DMS53 (cell line): ENCODE measurements around the gene SLC26A4.
A peak's percentile ranks its signal among the peaks of the same experiment; 100 is the strongest.

Experiments used
- DNase-seq: peaks from one replicate; lab custom pipeline; 2025; lab: John Stamatoyannopoulos, UW

Gene SLC26A4

DNA sequence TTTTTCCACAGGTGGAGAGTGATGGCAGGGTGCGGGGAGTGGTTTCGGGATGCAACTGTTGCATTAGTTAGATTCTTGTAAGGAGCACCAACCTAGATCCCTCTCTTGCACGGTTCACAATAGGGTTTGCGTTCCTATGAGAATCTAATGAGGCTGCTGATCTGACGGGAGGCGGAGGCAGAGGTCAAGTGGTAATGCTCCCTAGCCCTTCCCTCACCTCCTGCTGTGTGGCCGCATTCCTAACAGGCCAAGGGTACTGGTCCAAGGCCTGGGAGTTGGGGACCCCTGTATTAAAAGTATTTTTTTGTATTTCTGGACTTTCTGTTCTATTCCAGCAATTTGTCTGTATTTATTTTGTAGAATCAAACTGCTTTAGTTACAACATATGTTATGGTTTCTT, 90.5 kb downstream of the SLC26A4 start:
- no peak for DNase-seq

DNA sequence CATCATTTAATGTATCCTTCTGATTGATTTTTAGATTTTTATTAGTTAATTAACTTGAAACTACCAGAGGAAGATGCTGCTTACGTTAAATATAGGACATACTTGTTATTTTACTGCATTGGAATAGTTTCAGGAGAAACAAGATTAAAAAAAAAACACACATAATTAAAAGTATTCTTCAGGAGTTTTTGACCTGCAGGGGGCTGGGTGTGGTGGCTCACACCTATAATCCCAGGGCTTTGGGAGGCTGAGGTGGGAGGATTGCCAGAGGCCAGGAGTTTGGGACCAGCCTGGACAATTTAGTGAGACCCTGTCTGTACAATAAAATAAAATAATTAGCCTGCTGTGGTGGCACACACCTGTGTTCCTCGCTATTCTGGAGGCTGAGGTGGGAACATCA, 94.0 kb downstream of the SLC26A4 start:
- DNase-seq, result peak; percentile 15

DNA sequence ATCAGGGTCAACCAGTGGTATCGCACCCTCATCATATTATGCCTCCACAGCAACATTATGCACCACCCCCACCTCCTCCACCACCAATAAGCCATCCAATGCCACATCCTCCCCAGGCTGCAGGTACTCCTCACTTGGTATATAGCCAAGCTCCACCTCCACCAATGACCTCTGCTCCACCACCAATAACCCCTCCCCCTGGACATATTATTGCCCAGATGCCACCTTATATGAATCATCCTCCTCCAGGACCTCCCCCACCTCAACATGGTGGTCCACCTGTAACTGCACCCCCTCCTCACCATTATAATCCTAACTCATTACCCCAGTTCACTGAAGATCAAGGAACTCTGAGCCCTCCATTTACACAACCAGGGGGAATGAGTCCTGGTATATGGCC, 98.0 kb downstream of the SLC26A4 start:
- no peak for DNase-seq

DNA sequence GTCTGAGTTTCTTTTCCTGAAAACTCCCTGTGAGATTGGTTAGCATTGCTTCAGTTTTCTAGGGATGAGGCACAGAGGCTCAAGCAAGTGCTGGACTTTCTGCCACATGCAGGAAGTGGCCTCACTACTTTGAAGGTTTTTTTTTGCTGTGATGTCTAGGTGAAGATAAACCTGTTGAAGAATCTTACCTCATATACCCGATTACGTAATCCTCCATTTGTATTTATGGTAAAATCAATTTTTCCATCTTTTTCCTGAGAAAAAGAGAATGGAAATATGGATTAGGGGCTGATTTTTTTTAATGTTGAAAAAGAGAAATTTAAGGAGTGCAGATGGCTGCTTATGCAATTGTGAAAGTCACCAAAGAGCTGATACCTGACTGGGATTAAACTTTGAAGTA, 106.8 kb downstream of the SLC26A4 start:
- DNase-seq, result no peak
